ENCODE data around the gene BRD9. TPM values are rescaled to one million over a fixed set of nuclear protein-coding genes. Genes with fewer than 3 reads are reported as not detected.

The BRD9 gene
- total and polyA plus RNA-seq, 2 donors (not counting 3 experiments of a cell fraction or from before 2014, with no cell fraction given): 17.6 to 67.6 TPM

DNA sequence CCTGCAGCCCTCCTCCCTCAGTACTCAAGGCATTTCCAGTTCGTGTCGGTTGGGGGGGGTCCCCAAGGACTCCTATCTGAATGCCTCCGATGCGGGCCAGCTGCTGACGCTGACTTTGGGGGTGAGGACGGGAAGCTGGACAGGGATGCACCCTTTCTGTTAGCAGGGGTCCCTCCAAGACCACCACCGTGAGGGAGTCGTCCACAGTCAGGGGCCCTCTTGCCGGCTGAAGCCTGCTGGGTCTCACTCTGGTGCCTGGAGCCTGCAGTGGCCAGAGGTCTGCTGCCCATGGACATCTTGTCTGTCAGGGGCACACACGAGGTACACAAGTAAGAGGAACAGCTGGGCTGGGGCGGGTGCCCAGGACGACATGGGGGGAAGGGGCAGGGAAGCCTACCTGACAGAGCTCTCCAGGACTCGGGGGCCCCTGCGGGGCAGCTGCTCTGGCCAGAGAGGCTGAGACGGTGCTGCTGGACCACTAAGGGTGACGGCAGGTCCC lies 32.8 kb downstream of the BRD9 start:
- no peaks in the 10 kb centered on the region for H3K27me3 ChIP-seq (ENCODE audit: control insufficient read depth in 2 of 2, insufficient read depth in 2 of 2, low read length in 2 of 2)
- no peak overlapping the region for H2AFZ ChIP-seq (ENCODE audit: low read depth, low read length)
- no peak for FAIRE-seq
- no peak for DNase-seq (ENCODE audit: low read depth, low spot score)
- no peaks in the 10 kb centered on the region for H3K79me2 ChIP-seq (ENCODE audit: control insufficient read depth, insufficient read depth, low read length)
- no peaks in the 10 kb centered on the region for H3K9me3 ChIP-seq (replicated peaks; ENCODE audit: control insufficient read depth, insufficient read depth, low read length)
- H3K4me1 ChIP-seq (ENCODE audit: control insufficient read depth, extremely low read depth, insufficient read depth, low read length): no peaks in the 10 kb centered on the region
- dilution Hi-C loops (cut with MboI; ENCODE audit: extremely low pct_ligation_motif_present, low sequenced_read_pairs): no loop called here
- intact Hi-C loops (cut with micrococcal nuclease): no loop called here
- CTCF ChIA-PET: no interaction called here
- H3K4me3 ChIP-seq (replicated peaks in 1 of 3; ENCODE audit: insufficient read depth in 1 of 3, low read depth in 1 of 3, low read length in 3 of 3): no peak overlapping the region
- TF ChIP-seq MYC (IDR thresholded peaks at IDR 0.05; ENCODE audit: low read depth, low read length) (no peak), JUN (IDR thresholded peaks at IDR 0.05; ENCODE audit: borderline replicate concordance, insufficient read depth, insufficient read length, low read depth) (no peak), GATA2 (IDR thresholded peaks at IDR 0.05; ENCODE audit: insufficient read depth, insufficient read length, low read depth, low read length) (no peak), POLR2A (IDR thresholded peaks at IDR 0.05; ENCODE audit: low read depth, low read length) (no peak), POLR2AphosphoS5 (IDR thresholded peaks at IDR 0.05; ENCODE audit: insufficient read depth, low read depth, low read length) (no peak), EZH2 (IDR thresholded peaks at IDR 0.05; ENCODE audit: borderline replicate concordance, low read depth, low read length, severe bottlenecking) (no peak), FOS (IDR thresholded peaks at IDR 0.05; ENCODE audit: borderline replicate concordance, insufficient read depth, low read length) (no peak)
- TF ChIP-seq, protein P1, sequence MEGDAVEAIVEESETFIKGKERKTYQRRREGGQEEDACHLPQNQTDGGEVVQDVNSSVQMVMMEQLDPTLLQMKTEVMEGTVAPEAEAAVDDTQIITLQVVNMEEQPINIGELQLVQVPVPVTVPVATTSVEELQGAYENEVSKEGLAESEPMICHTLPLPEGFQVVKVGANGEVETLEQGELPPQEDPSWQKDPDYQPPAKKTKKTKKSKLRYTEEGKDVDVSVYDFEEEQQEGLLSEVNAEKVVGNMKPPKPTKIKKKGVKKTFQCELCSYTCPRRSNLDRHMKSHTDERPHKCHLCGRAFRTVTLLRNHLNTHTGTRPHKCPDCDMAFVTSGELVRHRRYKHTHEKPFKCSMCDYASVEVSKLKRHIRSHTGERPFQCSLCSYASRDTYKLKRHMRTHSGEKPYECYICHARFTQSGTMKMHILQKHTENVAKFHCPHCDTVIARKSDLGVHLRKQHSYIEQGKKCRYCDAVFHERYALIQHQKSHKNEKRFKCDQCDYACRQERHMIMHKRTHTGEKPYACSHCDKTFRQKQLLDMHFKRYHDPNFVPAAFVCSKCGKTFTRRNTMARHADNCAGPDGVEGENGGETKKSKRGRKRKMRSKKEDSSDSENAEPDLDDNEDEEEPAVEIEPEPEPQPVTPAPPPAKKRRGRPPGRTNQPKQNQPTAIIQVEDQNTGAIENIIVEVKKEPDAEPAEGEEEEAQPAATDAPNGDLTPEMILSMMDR (IDR thresholded peaks at IDR 0.05; ENCODE audit: extremely low read depth in 1 of 2, insufficient read depth in 1 of 2, low read depth in 1 of 2, low read length in 2 of 2): no peak
- TF ChIP-seq, protein P2, sequence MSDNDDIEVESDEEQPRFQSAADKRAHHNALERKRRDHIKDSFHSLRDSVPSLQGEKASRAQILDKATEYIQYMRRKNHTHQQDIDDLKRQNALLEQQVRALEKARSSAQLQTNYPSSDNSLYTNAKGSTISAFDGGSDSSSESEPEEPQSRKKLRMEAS (IDR thresholded peaks at IDR 0.05; ENCODE audit: insufficient read depth, insufficient read length): no peak
- H3K27ac ChIP-seq (ENCODE audit: insufficient read depth, low read depth, low read length): no peak overlapping the region
- H3K9me1 ChIP-seq (replicated peaks; ENCODE audit: control insufficient read depth, extremely low read depth, insufficient read depth, low read length): no peaks in the 10 kb centered on the region
- POLR2A ChIA-PET: no interaction called here
- no peak overlapping the region for H3K4me2 ChIP-seq (ENCODE audit: insufficient read depth, low read length)
- H3K36me3 ChIP-seq (ENCODE audit: control insufficient read depth in 2 of 2, extremely low read depth in 1 of 2, insufficient read depth in 2 of 2, low read length in 2 of 2): peaks cover 0 to 16% of the 10 kb centered on the region in 2 experiments
- no peak overlapping the region for H3K9ac ChIP-seq (replicated peaks; ENCODE audit: extremely low read depth, insufficient read depth, low read length)
- no TSS peak for BruUV-seq (replicated peaks)
- no peaks in the 10 kb centered on the region for H4K20me1 ChIP-seq (replicated peaks; ENCODE audit: control insufficient read depth, extremely low read depth, insufficient read depth, low read length)

All from endothelial cell of umbilical vein (primary cell).